GM19455 (cell line): Measurements from ENCODE around the gene CPLX3.

ENCODE experiments used
- ATAC-seq: cut with Tn5 transposase; IDR thresholded peaks from one replicate; pipeline ENCODE4 v1.9.1; 2021; ENCODE audit not compliant: unreplicated experiment

CPLX3 gene

GRCh38 chr15:74788042-74788682 is 38.3 kb upstream of the CPLX3 start:
- no peak for ATAC-seq

- peak; percentile 23 for ATAC-seq
Observed at GRCh38 chr15:74788683-74789151, 37.7 kb upstream of the CPLX3 start.

GRCh38 chr15:74789171-74789631 is 37.2 kb upstream of the CPLX3 start:
- no peak for ATAC-seq

- no peak for ATAC-seq
Observed at GRCh38 chr15:74789741-74790079, 36.7 kb upstream of the CPLX3 start.

- no peak for ATAC-seq
Observed at GRCh38 chr15:74790080-74790916, 36.1 kb upstream of the CPLX3 start.

- no peak for ATAC-seq
Observed at GRCh38 chr15:74791007-74791406, 35.4 kb upstream of the CPLX3 start.

- no peak for ATAC-seq
Observed at GRCh38 chr15:74791667-74792066, 34.8 kb upstream of the CPLX3 start.

- no peak for ATAC-seq
Observed at GRCh38 chr15:74792227-74793016, 34.0 kb upstream of the CPLX3 start.

- ATAC-seq = no peak
Observed at GRCh38 chr15:74793135-74794028, 33.0 kb upstream of the CPLX3 start.

GRCh38 chr15:74794248-74794969 is 32.0 kb upstream of the CPLX3 start:
- no peak for ATAC-seq

- ATAC-seq = no peak
Observed at GRCh38 chr15:74794970-74795349, 31.5 kb upstream of the CPLX3 start.

- ATAC-seq = no peak
Observed at GRCh38 chr15:74795966-74796625, 30.3 kb upstream of the CPLX3 start.

GRCh38 chr15:74798388-74799254 is 27.8 kb upstream of the CPLX3 start:
- no peak for ATAC-seq

GRCh38 chr15:74799255-74799855 is 27.1 kb upstream of the CPLX3 start:
- no peak for ATAC-seq

GRCh38 chr15:74799856-74800558 is 26.4 kb upstream of the CPLX3 start:
- ATAC-seq = peak; percentile 74

- no peak for ATAC-seq
Observed at GRCh38 chr15:74800559-74801094, 25.8 kb upstream of the CPLX3 start.

- no peak for ATAC-seq
Observed at GRCh38 chr15:74801311-74801997, 25.0 kb upstream of the CPLX3 start.
